HG03066 (cell line): ENCODE data around the gene MATCAP1.

Experiments
- ATAC-seq: cut with Tn5 transposase; IDR thresholded peaks from one replicate; pipeline ENCODE4 v1.9.1; 2021; ENCODE audit warnings: low read depth; ENCODE audit not compliant: unreplicated experiment

MATCAP1 gene

DNA sequence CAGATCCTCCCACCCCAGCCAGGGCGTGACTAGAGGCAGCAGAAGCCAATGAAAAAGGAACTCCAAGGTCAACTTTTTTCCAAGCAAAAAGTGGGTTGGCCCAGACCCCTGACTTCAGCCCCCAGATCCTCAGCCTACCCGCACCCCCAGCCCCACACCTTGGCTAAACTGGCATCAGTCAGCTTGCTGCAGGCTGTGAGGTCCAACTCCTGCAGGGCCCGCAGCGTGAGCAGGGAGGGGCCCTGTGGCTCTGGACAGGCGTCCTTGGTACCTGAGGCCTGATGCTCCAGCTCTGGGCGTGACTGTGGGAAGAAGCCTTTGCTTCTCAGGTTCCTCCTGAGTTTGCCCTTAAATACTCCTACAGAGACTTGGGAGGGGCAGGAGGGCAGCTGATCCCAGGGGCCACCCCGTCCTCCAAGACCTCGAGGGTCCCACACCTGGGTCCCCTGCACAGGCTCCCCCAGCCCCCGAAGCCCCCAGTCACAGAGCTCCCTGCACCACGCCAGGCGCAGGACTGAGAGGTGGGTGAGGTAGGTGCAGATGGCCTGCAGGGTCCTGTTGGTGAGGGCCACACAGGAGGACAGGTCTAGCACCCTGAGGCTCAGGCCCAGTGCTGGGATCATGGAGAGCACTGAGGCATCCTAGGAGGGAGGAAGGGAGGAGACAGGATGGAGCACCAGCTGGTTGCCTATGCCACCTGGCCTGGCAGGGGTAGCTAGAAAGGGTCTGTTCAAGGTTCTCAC is 24.6 kb upstream of the MATCAP1 start:
- no peak for ATAC-seq

DNA sequence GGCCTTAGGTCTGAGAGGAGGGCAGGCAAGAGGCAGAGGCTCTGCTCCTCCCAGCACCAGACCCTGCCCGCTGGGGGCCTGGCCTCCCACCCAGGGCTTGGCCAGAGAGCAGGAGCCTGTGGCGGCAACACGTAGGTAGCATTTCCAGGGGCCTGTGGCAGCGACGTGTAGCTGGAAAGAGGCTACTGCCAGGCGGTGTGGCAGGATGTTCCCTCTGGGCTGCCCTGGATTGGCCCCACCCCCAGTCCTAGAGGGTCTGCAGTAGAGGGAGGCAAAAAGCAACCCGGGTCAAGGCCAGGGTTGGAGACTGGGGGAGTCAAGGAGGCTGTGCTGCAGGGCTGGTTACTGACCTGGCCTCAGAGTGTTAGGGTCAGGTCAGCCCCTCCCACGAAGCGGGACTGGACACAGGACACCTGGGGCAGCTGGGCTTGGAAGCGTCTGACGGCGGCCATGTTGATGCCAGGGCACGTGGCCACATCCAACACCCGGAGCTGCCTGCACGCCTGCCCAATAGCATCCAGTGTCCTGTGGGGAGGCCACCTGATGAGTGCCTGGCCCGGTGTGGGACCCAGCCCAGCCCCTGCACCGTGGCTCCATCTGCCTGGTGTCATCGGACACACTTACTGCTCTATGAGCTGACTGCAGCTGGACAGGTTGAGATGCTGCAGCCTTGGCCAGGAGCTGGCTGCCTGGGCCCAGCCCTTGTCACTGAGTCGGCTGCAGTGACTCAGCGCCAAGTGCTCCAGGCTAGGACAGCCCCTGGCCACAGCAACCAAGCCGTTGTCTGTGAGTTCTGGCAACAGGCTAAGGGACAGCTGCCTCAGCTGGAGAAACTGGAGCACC is 23.7 kb upstream of the MATCAP1 start:
- ATAC-seq: no peak

DNA sequence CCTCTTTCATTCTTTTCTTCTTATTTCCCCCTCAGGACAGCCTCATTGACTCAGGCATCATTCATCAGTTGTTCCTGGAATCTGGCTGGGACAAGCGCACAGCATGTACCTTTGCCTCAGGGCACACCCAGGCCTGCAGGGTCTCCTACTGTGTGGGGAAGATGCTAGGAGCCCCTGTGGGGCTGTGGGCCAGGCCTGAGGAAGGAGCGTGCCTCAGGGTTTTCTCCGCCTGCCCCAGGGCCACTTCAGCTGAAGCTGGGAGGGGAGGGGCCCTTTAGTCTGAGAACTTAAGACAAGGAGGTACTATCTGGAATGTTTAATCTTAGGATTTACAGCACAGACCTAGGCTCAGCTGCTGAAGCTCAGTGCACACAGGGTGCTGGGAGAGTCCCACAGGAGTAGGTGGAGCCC is 23.1 kb upstream of the MATCAP1 start:
- no peak for ATAC-seq

DNA sequence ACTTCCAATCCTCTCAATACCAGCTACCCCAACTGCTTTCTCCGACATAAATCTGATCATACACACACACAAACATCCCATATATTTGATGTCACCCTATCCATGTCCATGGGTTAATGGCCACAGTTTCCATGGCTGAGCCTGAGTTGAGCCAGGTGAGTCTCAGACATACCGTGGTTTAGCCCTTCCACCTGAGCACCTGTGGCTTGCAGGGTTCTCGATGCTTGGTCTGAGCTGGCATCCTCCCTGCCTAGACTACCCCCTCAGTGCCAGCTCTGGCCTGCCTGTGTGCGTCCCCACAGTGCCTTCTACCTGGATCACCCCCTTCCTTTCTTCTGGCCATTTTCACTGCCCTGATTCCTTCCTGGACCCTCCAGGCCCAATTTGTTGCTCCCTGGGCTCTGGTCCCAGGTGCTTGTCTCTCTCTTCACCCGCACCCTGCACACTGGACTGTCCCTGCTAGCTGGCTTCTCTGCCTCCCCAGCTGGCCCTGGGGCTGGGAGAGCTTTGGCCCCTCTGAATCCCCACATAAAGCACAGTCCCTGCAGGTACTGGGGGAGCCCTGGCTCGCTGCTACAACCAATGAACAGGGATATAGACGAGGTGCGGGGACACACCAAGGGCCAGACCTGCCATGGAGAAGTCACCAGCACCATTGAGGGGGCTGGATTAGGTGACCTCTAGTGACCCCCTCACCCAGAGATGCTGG is 22.5 kb upstream of the MATCAP1 start:
- ATAC-seq: no peak

DNA sequence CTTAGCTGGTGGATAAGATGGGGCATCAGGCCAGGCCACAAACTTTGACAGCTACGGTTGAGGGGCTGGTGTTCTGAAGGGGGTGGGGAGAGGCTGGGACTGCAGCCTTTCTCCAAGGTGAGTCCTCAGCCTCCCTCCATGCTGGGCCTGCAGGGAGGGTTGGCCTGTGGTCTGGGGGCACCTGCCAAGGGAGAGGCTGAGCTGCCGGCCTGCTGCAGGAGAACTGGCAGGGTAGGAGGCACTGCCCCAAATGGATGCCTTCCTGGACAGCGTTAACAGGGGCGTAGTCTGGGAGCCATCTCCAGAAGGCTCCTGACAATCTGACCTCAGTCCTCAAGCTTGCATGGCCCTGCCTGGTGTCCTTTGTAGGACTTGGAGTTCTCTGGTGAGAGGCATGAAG is 20.3 kb upstream of the MATCAP1 start:
- no peak for ATAC-seq

DNA sequence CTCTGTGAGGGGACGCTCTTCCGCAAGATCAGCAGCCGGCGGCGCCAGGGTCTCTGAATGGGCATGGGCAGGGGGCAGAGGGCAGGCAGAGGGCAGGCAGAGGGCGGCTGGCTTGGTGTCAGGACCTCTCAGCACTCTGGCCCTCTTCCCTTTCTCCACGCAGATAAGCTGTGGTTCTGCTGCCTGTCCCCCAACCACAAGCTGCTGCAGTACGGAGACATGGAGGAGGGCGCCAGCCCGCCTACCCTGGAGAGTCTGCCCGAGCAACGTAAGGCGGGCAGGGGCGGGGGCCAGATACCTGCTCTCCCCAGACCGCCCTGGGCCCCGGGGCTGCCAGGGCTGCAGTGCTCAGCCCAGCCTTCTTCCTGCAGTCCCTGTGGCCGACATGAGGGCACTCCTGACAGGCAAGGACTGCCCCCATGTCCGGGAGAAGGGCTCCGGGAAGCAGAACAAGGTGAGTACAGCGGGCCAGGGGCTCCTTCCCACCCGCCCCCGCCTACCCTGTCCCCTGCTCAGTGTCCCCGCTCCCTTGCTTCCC is 19.3 kb upstream of the MATCAP1 start:
- no peak for ATAC-seq

DNA sequence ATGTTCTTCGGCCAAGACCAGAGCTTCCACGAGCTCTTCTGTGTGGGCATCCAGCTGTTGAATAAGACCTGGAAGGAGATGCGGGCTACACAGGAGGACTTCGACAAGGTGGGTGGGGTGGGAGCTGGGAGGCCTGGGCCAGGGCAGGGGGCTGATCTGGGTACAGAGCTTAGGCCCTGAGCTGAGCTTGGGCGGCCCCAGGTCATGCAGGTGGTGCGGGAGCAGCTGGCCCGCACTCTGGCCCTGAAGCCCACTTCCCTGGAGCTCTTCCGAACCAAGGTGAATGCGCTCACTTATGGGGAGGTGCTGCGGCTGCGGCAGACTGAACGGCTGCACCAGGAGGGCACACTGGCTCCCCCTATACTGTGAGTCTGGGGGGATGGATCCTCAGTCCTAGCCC is 18.7 kb upstream of the MATCAP1 start:
- ATAC-seq: no peak

DNA sequence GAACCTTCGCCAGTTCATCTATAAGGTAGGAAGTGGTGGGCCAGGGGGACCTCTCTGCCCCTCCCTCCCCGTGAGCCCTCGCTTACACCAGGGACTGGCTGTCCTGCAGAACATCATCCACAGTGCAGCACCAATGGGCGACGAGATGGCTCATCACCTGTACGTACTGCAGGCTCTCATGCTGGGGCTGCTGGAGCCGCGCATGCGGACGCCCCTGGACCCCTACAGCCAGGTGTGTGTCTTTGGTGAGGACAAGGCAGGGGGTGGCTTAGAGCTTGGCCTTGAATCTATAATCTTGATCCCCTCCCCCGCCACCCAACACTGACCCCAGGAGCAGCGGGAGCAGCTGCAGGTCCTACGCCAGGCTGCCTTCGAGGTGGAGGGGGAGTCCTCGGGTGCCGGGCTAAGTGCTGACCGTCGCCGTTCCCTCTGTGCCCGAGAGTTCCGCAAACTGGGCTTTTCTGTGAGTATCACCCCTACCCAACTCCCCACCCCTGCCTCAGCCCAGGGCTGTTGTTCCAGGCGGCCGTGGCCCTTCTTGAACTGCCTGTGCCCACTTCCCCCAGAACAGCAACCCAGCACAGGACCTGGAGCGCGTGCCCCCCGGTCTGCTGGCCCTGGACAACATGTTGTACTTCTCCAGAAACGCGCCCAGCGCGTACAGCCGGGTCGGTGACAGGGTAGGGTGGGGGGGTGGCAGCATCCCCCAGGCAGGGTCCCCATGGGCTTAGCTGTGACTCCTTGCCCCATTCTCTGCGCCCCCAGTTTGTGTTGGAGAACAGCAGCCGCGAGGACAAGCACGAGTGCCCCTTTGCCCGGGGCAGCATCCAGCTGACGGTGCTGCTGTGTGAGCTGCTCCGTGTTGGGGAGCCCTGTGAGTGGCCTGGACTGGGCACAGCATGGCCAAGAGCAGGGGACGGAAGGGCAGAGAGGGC is 17.9 kb upstream of the MATCAP1 start:
- ATAC-seq: no peak

DNA sequence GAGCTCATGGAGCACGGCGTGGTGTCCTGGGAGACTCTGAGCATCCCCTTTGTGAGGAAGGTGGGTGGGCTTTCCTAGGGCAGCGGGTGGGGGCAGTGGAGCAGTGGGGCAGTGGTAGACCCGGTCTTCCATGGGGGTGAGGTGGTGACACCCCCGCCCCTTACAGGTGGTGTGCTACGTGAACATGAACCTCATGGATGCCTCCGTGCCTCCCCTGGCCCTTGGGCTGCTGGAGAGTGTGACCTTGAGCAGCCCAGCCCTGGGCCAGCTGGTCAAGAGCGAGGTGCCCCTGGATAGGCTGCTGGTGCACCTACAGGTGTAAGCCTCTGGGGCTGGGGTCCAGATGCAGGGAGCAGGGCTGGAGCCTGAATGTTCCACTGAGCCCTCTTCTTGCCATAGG is 16.7 kb upstream of the MATCAP1 start:
- no peak for ATAC-seq

DNA sequence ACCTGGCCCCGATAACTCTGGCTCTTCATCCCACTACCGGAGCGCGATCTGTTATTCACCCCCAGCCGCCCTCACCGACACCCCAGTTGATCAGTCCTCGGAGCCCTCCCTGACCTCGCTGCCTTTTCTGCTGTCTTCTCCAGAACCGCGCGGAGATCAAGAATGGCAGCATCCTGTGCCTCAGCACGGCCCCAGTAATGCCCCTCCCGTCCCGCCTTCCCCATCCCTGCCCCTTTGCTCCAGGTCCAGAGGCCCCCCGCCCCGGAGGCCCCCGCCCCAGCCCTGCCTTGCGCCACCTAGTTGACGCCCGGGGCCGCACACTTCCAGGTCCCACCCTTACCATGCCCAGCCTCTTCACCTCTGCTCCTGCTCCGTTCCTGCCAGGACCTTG is 16.0 kb upstream of the MATCAP1 start:
- no peak for ATAC-seq

DNA sequence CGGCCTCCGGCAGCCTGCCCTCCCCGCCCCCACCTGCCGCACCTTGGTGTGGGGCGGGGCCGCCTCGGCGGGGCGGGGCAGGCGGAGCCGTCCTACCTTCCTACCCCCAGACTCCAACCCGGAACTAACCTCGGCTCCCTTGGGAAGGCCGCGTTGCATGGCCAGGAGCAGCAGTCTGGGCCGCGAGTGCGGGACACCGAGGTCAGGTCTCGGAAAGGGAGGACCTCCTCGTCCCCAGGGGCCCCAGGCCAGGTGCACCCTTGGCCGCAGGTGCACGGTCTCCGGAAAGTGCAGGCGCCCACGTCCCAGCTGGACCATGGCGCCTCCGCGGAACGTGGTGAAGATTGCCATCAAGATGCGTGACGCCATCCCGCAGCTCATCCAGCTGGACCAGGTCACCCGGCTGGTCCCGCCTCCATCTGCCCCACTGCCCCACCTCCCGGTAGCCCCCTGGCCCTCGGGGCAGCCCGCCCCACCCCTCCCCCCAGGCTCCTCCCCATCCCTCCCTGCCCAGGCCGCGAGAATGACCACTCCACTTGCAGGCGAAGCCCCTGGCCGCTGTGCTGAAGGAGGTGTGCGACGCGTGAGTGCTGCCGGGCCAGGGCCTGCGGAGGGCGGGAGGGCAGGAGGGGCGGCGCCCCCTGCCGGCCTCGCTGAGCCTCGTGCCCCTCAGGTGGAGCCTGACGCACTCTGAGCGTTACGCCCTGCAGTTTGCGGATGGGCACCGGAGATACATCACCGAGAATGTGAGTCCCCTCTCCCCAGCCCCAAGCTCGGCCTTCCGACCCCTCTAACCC is 15.4 kb upstream of the MATCAP1 start, which contains the start of gene ELMO3:
Gene ELMO3 (plus strand): TSS at position 121 of the 797 bp plus-strand sequence. CDS start 196 bp downstream, at position 317.
- no peak for ATAC-seq

DNA sequence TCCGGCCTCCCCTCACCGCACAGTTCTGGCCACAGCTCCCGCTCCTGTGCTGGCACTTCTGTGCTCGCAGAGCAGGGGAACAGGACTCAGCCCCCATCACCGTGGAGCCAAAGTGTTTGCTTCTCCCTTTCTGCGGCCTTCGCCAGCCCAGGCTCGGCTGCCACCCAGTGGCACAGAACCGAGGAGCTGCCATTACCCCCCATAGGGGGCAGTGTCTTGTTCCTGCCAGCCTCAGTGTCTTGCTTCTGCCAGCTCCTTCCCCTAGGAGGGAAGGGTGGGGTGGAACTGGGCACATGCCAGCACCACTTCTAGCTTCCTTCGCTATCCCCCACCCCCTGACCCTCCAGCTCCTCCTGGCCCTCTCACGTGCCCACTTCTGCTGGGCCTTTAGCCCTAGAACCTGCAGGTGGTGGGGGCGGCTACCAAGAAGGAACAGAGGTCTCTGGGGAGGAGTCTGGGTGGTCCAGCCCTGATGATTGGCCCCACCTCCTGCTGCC is 14.5 kb upstream of the MATCAP1 start:
- ATAC-seq: no peak

DNA sequence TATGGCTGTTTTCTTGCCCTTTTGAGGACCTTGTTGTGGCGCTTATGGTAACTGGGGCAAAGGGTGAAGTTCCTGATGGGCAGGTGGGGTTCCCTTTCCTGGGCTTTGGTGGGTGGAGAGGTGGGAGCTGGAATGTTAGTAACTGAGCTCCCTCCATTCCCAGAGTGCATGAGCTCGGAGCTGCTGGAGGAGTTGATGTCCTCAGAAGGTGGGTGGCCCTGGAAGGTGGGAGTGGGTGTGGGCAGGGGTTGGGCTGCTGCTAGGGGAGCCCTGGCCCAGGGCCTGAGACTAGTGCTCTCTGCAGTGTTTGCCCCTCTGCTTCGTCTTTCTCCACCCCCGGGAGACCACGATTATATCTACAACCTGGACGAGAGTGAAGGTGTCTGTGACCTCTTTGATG is 13.9 kb upstream of the MATCAP1 start:
- ATAC-seq: no peak

DNA sequence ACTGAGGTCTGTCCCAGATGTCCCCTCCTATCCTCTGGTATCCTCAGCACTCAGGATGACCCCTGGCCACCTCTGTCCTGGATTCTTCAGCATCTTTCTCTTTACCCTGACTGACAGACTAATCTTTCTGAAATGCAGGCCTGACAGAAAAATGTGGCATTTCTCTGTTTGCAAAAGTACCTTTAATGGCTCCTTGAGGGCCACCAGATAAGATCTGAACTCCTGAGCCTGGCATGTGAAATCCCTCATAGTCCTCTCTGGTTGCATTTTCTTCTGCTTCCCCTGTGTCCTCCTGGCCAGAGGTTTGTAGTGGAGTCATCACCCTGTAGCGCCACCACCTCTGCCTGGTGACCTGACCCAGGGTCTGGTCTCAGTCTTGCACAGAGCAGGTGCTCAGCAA is 13.1 kb upstream of the MATCAP1 start:
- ATAC-seq: no peak

DNA sequence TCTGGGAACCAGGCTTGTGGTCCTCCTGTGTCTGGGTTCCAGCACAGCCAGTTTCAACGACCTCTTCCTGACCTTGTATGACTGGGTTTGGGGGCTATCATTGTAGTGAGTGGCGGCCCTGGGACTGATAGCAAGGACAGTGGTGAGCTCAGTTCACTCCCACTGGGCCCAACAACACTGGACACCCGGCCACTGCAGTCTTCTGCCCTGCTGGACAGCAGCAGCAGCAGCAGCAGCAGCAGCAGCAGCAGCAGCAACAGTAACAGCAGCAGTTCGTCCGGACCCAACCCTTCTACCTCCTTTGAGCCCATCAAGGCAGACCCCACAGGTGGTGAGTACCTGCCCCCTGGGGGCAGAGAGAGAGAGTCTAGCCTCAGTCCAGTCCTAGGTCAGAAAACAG is 11.9 kb upstream of the MATCAP1 start:
- ATAC-seq: no peak

DNA sequence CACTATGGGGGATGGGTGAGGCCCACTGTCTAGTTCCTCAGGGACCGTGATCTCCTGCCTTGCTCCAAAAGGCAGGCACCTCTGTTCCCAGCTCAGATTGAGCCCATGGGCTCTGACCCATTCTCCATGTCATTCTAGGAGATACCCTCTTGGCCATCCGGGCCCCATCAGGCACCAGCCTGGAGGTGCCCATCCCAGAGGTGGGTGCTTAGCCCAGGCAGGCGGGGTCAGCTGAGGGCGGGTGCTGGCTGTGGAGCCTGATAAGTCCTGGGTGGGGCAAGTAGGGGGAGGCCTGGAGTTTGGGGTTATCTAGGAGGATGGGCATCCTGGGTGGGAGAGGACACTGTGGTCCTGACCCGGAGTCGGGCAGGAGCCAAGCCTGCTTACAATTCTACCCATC is 10.5 kb upstream of the MATCAP1 start:
- no peak for ATAC-seq

DNA sequence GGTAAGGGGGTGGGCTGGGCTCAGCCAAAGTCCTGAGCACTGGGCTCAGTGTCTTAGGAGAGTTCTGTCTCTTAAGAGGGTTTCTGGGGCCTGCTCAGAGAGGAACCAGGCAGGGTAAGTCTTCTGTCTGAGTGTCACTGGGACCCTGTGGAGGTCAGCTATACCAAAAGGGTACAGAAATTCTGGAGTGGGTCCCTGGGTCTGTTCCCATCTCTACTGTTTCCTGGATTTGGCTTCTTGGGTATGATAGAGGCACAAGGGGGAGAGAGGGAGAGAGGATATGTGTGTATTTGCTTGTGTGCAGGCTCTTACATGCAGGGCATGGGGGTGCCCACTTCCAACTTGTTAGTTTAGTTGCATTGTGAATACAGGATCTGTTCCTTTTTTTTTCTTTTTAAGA is 9.8 kb upstream of the MATCAP1 start:
- no peak for ATAC-seq

DNA sequence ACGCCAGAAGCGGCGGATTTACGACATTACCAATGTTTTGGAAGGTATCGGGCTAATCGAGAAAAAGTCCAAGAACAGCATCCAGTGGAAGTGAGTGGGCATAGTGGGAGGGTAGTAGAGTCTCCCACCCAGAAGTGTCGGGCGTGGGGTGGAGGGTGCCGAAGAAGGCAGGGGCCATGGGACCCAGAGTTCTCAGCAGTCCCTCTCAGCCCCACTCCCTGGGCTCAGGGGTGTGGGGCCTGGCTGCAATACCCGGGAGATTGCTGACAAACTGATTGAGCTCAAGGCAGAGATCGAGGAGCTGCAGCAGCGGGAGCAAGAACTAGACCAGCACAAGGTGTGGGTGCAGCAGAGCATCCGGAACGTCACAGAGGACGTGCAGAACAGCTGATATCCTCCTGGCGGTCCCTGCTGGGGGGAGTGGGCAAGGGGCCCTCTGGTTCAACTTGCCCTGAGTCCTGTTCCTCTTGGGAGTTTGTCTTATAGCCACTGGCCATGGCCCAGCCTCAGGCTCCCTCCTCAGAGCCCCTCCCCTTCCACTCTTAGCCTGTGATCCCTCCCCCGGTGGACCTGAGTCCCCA is 9.1 kb upstream of the MATCAP1 start:
- ATAC-seq: no peak
